Tongue (tissue), 2 donors: Measurements from ENCODE around the gene GADD45A. TPM values are rescaled to one million over a fixed set of nuclear protein-coding genes. Genes with fewer than 3 reads are reported as not detected.
"Not testable (repeated sequence)": the region's sequence is repeated elsewhere in the genome, so short reads cannot be mapped to it uniquely, and the experiment has no call there.

Experiments
- DNase-seq: peaks from one replicate; pipeline ENCODE4 v3.0.0-alpha.2; 2015
- total RNA-seq: library from RNA; depleted of rRNA; stranded (reverse); fragments of >200 nt; gene quantifications from one replicate; pipeline ENCODE4 v1.2.3, GENCODE V29; 2014

GADD45A gene, protein sequence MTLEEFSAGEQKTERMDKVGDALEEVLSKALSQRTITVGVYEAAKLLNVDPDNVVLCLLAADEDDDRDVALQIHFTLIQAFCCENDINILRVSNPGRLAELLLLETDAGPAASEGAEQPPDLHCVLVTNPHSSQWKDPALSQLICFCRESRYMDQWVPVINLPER
- 16.3 TPM for total RNA-seq

DNA sequence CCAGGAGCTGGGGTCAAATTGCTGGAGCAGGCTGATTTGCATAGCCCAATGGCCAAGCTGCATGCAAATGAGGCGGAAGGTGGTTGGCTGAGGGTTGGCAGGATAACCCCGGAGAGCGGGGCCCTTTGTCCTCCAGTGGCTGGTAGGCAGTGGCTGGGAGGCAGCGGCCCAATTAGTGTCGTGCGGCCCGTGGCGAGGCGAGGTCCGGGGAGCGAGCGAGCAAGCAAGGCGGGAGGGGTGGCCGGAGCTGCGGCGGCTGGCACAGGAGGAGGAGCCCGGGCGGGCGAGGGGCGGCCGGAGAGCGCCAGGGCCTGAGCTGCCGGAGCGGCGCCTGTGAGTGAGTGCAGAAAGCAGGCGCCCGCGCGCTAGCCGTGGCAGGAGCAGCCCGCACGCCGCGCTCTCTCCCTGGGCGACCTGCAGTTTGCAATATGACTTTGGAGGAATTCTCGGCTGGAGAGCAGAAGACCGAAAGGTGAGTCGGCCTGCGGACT, at the start of gene GADD45A:
GADD45A (plus strand) TSS at position 135 of the 491 bp plus-strand sequence; CDS start at position 429, 294 bp downstream.
- peak; percentile 99 for DNase-seq

DNA sequence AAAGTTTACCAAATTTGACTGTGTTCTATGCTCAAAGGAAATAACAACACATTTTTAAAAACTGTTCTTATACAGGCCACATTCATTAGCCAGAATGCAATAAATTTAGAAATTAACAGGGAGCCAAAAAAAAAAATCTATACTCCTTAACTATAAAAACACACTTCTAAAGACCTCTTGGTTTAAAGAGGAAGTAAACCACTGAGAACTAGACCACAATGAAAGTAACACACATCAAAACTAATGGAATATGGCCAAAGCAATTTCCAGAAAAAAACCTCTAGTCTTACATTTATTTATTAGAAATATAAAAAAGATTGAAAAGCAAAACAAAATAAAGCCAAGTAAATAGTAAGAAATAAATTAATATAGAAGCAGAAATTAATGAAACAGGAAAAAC, 48.9 kb upstream of the GADD45A start:
- DNase-seq, result no peak

DNA sequence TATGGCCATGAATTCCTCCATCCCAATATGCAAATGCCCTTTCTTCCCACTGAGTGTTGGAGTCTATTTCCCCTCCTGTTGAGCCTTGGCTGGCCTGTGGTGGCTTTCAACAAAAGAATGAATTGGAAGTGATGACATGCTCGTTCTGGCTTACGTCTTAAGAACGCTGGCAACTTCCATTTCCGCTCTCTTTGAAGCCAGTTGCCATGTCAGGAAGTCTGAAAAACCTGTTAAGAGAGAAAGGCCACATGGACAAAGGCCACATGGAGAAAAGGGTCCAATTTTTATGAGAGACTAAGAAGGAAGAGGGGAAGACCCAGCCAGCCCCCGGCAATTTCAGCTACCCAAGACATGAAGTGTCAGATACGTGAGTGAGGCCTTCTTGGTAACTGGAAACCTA, 45.6 kb upstream of the GADD45A start:
- no peak for DNase-seq

DNA sequence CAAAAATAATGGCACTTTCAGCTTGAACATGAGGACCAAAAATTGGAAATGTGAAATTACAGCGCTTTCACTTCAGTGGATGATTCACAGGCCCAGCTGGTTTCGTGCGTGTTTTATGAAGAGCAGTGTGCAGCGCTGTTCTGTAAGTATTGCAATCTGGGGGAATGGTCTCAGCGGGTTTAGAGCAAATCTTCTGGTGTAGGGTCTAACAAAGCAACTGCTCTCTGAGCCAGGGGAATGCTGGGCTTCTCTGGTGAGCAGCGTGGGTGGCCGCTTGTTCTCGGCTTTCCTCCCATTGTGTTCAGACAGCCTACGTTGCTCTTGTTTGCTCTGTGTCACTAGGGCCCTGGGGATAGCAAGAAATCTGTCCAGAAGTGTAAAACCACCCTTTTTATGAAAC, 42.4 kb upstream of the GADD45A start:
- peak; percentile 61 for DNase-seq

DNA sequence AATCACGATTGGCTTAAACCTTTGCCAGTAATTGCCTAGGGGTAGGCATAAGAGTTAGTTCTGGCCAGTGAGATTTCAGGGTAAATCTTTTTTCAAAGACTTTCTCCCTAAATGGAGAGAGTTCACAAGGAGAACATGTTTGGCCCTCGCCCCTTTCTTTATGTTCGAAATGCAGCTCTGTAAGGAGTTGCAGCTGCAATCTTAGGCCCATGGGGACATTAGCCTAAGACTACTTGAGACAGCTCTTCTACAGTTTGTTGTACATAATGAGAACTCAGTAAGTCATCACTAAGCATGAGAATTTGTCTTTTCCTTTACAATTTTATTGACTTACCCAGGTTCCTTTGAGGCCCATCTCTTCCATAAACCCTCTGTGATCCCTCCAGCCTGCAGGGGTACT, 40.4 kb upstream of the GADD45A start:
- DNase-seq, result peak; percentile 11

DNA sequence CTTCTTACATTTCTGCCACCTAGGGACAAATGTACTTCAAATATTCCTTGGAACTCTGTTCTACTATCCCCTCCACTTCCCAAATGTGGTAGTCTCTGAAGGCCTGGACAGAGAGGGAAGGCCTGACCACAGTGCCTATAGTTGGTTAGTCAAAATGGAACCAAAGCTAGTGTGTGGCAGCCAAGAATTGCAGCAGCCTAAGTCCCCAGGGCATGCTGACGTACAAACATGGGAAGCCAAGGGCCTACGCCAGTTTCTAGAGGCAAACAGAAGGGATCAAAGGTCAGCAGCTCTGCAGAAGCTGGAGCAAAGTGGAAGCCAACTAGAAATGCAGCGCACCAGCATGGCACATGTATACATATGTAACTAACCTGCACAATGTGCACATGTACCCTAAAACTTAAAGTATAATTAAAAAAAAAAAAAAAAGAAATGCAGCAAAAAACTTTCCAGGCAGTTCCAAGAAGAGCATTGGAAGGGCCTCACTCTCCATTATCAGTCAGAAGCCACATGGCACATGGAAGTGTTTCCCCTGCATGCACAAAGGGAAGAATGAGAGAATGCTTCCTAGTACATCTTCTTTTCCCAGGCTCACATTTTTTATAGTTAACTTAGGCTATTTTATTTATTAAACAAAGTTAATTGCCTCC, 39.4 kb upstream of the GADD45A start:
- no peak for DNase-seq

DNA sequence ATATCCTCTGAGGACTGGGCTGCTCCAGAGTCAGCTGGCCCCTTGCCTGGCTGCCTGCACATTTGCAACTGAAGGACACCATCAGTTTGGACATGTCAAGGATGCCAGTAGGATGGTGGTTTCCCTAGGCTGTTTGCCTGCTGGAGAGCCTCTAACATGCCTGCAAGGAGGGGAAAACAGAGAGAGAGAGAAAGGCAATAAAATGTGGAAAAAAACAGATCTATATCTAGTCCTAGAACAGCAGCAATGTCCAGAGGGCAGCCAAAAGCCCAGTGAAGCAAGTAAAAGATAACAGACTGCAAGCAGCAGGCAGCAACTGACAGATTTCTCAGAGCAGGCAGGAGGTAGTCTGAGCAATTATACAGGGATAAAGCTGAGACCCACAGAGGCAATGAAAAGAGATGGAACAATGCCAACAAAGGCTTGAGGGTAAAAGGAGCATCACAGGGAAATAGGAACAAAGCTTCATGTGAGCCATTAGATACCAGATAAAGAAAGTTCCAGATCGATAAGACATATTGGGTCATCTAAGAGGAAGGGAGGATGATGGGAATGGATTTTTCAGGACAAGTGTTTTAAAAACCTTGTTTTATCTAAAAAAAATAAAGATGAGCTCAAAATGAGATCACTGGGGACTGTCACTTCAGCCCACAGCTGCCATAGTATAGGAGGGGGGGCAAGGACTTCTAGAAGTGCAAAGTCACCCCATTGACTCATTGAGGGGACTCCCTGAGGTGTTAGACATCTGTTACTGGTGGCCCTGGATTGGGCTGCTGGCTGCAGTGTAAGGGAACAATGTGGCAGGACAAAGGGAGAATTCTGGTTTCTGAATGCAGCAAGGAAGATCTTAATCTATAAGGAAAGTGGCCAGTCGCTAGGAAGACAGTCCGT, 38.6 kb upstream of the GADD45A start:
- peak; percentile 63 for DNase-seq

DNA sequence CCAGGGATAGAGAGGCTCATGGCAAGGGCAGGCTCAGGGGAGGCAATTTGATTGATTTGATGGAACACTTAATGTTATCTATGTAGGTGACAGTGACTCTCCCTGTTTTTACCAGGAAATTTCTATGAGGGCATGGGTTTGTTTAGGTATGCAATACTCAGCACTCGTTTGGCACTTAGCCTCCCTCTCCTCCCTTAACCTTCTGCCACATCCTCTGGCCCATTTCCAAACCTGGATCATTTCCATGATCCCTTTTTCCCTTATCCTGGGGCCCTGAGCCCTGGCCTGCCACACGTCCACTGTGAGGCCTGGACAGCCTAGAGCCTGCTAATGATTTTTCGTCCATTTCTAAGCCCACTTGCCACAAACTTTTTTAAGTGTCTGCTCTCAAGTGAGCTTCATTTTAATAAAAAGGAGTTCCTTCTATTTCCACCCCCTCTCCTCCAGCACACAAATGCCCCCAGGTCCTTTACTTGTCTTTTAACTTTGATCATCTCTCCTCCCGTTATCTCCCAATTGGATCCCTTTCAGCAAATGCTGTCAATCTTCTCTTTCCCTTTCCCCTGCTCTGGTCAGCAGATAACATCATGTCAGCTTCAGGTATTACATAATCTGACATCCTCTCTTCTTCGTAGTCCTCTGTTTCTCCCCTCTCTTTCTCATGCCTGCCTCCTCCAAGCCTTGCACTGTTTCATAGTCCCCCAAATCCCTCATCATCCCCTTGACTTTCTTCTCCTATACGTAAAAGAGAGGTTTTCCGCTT, 37.8 kb upstream of the GADD45A start:
- peak; percentile 54 for DNase-seq

DNA sequence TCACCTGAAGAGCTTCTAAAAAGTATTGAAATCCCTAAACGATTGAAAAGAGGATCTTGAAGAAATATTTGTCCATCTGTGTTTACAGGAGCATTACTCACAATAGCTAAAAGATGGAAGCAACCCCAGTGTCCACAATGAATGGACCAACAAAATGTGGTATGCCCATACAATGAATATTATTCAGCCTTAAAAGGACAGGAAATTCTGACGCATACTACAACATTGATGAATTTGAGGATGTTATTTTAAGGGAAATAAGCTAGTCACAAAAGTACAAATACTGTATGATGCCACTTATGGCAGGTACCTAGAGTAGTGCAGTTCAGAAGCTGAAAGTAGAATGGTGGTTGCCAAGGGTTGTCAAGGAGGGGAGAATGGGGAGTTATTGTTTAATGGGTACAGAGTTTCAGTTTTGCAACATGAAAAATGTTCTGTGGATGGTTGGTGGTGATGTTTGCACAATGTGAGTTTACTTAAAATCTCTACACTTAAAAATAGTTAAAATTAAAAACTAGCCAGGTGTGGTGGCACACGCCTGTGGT, 37.1 kb upstream of the GADD45A start:
- DNase-seq, result no peak

DNA sequence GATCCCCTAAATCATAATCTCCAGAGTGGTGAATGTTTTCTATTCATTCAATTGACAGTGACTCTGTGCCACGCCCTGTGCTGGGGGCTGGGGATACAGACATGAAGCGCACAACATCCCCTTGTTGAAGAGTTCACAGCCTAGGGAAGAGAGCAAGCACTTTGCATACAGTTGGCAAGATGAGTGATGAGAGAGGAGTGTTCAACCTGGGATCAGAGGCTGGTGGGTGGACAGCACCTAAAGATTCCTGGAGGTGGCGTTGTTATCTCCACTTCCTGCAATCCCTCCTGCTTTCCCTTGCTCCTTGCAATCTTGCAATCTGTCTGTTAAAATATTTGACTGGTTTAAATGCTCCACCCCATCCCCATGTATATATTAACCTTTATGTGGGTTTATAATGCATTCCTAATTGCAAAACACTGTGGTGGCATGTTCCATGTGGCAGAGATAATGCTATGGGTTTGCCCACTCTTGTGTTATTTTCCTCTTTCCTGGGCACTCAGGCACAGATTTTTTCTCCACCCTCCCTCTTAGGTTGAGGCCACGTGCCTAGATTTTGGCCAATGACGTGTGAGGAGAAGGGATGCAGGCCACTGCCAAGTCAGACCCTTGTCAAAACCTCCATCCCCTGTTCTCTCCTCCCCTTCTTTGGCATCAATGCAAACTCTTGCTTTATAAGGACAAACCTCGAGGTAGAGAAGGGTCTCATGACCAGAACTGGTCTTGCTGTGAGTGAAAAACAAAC, 36.2 kb upstream of the GADD45A start:
- no peak for DNase-seq

DNA sequence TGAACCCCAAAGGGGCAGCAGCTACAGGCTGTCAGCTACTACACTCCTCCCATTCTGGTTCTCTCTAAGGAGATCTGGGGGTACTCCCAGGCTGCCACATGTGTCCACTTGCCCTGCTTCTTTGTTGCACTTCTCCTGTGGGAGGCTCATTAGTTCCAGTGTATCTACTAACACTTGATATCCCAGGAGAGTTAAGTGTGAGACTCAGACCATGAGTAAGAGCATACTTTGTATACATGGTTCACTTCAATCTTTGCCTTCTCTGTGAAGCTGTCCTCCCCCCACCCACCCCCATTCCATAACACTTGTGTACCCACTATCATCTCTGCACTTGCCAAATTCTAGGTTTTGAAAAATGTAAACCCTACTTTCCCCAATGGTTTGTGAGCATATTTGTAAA, 34.9 kb upstream of the GADD45A start:
- DNase-seq, result no peak

DNA sequence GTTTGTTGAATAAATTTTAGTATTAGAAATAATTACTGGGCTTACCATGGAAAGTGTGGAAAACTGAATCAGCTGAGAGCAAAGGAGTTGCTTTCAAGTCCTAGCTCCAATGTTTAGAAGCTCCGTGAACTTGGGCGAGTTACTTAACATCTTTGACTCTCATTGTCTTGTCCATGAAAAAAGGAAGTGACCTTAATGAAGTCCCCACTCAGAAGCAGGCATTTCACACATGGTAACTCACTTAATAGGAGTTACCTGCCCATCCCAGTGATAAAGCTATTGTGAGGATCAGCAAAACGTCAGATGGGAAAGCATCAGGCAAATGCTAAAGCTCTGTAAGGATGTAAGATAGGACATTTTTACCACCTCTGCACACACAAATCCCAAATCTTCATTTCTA, 34.0 kb upstream of the GADD45A start:
- no peak for DNase-seq

DNA sequence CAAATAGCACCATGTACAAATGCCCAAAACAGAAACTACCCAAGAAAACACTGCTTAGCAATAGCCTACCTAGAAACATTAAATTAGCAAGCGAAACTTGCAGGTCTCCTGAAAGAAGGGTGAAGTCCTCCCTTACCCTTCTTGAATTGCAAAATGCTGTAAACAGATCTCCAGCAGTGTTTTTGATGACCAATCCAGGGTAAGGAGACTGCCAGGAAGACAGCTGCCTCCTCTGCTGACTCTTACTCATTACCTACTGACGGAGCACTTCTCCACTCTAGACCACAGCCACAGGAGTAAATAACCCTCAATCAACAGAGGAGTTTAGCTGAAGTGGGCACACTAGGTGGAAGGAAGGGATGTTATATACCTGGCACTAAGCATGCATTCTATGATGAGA, 32.2 kb upstream of the GADD45A start:
- peak; percentile 27 for DNase-seq

DNA sequence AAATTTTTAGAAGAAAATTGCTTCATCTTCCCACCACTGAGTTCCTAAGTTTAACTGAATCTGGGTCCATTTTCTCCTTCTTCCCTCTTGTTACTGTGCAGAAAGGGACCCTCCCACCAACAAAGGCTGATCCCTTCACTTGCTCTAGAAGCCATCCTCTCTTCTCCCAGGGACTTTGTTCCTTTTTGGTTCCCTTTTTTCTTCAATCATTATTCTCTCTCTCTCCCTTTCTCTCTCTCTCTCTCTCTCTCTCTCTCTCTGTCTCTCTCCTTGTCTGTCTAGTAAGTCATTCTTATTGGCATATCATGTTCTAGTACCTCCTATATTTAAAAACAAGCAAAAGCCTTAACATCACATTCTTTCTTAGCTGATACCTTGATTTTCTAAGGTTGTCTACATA, 31.7 kb upstream of the GADD45A start:
- no peak for DNase-seq

DNA sequence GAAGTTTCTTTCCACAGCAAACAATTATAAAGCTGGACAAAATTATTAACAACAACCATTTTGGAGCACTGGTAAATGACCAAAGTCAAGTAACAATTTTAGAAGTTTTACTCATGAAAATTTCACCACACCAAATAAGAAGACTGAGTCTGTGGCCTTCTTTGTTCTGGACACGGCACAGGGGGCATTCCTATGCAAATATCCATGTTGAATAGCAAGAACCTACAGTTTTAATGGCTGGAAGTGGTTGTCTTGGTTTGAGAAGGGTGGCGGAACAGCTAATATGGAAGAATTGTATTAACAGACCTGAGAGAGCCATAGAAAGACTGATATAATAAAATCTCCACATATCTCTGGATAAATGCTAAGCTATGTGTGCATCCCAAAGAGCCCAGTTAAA, 29.4 kb upstream of the GADD45A start:
- no peak for DNase-seq

DNA sequence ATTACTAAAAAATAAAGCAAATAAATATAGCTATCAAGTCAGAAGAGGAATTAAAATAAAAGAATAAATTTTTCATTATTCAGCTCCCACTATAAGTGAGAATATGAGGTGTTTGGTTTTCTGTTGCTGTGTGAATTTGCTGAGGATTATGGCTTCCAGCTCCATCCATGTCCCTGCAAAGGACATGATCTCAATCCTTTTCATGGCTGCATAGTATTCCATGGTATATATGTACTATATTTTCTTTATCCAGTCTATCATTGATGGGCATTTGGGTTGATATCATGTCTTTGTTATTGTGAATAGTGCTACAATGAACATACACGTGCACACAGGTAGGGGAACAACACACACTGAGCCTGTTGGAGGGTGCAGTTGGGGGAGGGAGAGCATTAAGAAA, 27.8 kb upstream of the GADD45A start:
- not testable (repeated sequence) for DNase-seq

DNA sequence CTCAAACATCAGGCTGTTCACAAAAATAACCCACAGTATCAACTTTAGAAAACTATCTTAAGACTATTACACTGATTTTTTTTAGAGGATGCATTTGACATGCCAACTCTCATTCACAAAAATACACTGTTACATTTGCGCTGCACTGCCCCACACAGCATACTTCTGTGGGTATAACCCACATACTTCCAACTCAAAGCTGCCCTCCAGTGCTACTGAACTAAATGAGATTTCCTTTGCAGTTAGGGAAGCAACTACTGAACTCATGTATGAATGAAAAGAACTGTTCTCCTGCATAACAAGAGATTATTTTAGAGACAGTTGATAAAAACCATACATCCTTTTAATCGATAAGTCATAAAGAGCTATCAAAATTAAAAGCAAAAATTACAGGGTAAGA, 25.8 kb upstream of the GADD45A start:
- DNase-seq, result no peak

DNA sequence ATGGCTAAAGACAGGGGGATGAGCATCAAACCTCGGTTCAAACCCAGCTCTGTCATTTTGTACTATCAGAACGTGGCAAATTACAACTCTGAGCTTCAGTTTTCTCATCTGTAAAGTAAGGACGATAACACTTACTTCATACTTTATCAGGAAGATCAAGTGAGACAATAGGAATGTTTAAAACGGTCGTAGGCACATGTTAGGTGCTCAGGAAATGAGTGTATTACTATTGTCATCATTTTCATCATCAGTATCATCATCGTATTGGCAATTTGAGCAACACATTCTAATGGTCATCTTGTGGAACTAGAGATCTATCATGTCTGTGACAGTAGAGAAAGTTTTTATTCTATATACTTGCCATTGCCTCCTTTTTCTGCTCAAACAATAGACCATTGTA, 22.1 kb upstream of the GADD45A start:
- no peak for DNase-seq

DNA sequence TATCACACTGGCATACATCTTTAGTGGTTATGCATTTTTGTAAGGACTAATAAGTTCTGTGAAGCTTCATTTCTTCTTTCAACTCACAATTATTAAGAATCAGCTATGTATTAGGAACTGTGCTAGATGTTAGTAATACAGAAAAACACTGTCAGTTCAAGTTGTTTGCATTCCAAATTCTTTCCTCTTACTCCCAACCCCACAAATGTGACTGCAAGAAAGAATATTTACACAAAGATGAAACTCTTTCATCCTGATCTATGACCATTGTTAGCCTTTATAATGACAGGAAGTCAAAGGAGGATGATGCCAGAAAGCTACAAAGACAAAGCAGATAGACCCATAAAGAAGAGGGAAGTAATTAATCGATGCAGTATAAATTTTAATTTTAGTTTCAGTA, 21.0 kb upstream of the GADD45A start:
- no peak for DNase-seq

DNA sequence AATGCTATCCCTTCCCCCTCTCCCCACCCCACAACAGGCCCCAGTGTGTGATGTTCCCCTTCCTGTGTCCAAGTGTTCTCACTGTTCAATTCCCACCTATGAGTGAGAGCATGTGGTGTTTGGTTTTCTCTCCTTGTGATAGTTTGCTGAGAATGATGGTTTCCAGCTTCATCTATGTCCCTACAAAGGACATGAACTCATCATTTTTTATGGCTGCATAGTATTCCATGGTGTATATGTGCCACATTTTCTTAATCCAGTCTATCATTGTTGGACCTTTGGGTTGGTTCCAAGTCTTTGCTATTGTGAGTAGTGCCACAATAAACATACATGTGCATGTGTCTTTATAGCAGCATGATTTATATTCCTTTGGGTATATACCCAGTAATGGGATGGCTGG, 19.7 kb upstream of the GADD45A start:
- not testable (repeated sequence) for DNase-seq

DNA sequence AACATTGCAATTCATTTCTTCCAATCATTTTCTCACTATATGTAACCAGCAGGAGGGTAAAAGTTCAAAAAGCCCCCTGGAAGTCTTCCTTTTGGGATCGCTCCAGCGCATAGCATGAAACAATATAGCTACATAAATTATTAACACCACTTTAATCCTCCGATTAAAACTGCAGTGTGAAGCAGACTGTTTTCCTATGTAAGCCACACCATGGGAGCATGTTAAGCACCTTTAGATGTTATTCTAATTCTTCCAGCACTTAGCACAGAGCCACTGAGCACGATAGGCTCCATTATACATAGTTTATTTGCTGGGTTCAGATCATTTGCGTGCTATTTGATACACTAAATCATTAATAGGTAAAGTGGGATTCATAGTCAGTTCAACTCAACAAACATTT, 18.4 kb upstream of the GADD45A start:
- DNase-seq, result no peak
